IPS-NIHi11 (cell line): ENCODE data around the gene ADCY5.

Source experiments
- DNase-seq: peaks from one replicate; pipeline ENCODE4 v3.0.0; 2012; ENCODE audit warnings: mixed read lengths, low spot score

The ADCY5 gene

DNA sequence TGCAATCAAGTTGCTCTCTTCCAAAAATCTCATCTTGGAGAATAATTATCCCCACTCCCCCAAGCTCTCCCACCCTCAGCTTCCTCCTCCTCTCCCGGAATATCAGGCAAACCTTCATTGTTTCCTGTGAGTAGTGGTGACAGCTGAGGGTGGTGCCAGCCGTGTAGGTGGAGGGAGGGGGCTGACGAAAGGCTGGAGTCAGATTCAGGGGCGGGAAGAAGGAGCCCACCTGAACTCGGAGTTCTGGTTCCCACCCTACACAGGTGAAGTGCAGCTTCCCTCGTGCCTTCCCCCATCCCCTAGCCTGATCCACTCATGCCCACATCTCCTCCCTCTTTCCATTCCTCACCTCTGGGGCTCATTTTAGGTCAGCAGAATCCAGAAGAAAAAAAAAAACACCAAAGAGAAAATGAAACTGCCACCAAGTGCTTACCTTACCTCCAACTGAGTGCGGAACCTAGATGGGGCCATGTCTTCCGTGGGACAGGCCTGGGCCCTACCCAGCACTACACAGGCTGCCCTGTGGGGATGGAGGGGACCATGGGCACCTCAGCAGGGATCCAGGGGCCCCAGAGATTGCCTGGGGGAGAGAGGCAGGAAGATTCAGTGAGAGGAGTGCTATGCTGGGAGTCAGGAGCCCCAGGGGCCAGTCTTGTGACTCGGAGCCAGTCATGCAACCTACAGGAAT is 81.3 kb downstream of the ADCY5 start:
- DNase-seq = no peak

DNA sequence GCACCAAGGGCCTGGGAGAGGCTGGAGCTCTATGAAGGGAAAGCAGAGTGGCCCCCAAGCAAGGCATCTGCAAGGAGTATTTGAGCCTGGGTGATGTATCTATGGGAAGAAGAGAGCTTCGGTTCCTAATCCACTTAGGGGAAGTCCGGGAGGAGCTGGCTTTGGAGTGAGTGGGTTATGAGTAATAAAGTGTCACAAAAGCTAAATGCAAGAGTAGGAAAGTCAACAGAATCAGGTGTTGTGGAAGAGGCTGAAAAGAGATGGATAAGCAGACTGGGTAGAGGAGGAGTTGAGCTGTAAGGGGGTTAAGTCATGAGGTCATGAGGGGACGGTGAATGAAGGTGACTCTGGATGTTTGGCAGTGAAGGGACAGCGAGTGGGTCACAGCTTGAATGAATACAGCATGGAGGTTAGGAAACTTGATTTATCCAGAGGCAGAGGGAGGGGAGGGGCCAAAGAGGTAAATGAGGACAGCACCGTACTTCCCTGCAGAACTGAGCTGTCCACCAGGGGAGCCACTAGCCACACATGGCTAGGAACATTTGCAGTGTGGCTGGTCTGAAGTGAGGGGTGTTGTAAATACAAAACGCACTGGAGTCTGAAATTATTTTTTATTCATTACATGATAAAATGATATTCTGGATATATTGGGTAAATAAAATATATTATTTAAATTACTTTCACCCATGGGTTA is 83.3 kb downstream of the ADCY5 start:
- DNase-seq = peak; percentile 80

DNA sequence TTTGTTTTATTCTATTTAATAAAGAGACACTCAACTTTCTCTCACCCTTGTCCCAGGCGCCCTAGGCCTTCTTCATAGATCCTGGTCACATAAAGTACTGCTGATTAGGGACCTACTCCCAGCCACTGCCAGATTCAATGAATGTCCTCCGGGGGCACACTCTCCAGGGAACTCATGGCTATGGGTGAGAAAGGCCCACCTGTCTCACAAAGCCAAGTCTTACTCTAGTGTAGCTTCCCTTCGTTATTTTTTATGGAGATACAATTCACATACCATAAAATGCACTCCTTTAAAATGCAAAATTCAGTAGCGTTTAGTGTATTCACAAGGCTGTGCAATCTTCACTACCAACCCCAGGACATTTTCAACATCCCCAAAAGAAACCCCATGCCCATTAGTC is 87.8 kb downstream of the ADCY5 start:
- DNase-seq = no peak

DNA sequence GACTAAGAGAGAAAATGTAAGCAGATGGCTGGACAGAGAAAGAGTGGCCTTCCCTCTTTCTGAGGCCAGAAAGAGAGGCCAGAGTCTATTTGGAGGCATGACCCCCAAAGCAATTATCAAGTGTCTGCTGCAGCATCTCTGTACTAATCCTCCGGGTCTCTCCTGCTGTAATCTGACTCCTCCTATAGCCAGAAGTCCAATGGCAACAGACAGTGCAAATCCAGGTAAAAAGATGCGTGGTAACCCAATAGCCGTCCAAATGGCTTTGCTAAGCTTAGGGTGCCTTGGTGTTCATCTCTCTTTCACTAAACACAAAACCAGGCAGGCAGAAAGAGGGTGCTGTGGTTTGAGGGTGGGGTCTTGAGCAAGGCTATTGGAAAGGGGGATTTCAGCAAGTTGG is 91.6 kb downstream of the ADCY5 start:
- no peak for DNase-seq

DNA sequence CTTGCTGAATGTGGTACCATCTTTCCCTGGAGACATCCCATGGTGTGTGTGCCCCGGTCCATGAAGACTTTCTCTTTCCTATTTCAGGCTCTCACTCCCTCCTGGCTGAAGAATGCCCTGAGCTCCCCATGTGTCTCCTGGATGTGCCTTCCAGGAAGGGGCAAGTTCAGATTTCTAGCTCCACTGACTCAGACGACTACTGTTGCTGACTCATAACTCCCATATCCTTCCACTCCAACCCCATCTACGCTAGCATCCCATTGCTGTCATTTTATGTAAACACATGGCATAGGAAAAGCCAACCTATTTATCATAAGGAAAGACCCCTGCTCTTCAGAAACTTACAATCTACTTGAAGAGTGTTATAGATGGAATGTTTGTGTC is 95.0 kb downstream of the ADCY5 start:
- no peak for DNase-seq

DNA sequence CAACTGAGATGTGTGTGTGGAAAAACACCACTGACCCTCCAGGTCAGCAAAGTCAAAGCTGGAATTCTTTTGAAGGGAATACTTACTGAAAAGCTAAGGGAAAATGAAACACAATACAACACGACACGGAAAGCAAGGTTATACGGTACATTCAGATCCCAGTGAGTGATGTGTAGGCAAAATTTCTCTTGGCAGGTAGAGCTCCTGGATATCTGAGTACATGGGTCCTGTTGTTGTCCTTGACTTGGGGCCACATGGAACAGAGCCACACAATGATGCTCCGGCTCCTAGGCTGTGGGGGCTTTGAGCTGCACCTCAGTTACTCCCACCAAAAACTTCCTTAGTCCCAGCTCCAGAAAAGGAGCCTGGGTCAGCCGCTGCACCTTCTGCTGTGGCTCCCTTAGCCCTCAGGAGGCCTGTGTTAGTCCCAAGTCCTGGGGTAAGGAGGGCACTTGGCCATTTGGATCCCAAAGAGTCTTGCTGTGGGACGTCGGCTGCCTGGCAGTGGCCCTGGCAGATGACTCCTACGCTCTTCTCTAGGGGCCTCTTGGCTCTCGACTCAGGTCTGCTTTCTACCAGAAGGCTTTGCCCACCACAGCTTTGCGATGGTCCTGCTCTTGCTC is 95.6 kb downstream of the ADCY5 start:
- no peak for DNase-seq

DNA sequence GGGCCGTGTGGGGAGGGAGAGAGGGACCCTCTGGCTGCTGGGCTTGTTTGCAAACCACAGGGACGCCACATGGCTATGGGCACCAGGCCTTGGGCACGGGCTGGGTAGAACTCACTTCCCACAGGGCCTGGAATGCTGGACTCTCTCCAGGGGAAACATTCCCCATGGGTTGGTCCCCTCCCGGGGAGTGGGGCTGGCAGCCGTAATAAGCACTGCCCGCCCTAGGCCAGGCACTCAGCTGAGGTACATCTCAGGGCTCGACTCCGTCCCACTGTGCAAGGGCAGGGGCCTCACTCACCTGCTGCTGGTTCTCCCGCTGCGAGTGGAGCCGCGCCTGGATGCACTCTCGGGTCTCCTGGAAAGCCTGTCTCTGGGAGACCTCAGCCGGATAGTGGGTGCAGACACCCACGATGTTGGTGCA is 96.7 kb downstream of the ADCY5 start:
- peak; percentile 55 for DNase-seq

DNA sequence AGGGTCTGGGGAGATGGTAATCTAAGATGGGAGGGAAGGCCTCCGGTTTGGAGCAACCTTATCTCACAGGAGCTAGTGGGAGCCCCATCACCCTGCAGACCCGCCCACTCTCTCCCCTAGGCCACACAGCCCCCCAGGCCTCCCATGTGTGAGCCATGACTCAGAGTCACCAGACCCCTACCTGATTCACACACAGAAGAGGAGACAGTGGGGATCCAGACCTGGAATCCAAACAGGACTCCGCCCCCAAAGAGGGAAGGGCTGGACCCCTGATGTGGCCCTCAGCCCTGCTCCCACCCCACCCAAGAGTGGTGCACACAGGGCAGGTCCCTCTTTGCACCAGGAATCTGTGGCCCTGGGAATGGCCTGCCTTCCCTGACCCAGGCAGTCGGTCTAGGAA is 97.4 kb downstream of the ADCY5 start:
- DNase-seq = no peak

DNA sequence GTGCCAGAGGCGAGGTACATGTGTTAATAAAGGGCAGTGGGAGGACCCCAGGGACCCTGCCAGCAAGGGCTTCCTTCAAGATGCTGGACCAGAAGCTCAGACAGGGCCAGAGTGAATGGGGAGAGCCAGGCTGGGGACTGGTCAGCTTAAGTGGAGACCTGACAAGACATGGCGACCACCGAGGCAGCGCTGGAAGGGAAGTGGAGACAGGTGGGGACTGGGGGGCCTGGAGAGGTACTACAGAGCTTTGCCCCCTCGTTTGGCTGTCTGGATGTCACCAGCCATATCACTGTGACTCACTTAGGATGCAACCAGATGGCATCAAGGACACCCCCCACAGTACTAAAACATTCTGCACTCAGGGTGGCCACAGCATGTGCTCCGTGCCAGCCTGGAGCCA is 97.9 kb downstream of the ADCY5 start:
- DNase-seq = no peak

DNA sequence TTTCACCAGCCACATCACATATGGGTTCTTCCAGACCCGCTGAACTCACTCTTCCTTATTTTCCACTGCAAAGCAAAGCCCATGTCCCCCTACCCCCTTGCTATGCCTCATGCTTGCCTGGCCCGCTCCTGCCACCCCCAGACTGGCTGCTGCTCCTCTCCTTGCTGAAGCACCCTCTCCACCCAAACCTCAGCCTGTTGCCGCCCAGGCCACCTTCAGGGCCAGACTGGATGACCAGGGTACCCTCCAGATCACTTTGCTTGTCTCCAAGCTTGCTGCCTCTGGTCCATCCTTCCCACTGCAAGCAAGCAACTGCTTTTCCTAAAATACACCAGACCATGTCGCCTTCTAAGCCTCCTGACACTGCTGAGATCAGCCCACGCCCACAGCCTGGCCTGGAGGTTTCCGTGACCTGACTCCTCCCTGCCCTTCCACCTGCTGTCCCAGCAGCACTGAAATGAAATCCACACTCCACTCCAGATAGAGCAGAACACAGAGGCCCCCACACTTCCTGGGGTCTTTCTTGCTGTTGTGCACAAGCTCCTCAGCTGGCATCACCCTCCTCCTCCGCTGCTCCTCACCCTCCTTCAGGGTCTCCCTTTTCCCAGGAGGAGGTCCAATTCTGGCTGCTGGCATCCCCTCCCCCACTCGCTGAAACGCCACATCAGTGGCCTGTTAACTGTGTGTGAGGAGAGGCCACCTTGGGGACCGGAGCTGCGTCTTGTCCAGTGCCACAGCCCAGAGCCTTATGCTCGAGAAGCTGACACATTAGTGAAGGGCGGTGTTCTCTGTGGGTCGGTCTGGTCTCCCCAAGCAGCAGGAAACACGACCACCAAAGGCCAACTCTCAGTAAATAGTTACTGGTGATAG is 99.1 kb downstream of the ADCY5 start:
- no peak for DNase-seq

DNA sequence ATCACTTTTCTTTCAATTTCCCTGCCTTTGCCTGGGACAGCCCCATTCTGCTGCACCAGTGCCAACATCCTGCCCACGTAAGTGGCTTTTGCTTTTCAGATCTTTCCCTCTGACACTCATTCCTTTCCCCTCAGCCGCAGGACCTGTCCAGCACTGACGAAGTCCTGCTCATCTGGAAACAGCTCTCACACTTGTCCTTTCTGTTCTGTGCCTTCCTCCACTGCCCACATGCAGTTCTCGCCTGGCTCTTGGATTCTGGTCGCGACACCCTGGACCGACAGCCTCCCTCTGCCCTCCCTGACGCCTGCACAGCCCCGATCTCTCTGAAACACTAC is 99.7 kb downstream of the ADCY5 start:
- no peak for DNase-seq

DNA sequence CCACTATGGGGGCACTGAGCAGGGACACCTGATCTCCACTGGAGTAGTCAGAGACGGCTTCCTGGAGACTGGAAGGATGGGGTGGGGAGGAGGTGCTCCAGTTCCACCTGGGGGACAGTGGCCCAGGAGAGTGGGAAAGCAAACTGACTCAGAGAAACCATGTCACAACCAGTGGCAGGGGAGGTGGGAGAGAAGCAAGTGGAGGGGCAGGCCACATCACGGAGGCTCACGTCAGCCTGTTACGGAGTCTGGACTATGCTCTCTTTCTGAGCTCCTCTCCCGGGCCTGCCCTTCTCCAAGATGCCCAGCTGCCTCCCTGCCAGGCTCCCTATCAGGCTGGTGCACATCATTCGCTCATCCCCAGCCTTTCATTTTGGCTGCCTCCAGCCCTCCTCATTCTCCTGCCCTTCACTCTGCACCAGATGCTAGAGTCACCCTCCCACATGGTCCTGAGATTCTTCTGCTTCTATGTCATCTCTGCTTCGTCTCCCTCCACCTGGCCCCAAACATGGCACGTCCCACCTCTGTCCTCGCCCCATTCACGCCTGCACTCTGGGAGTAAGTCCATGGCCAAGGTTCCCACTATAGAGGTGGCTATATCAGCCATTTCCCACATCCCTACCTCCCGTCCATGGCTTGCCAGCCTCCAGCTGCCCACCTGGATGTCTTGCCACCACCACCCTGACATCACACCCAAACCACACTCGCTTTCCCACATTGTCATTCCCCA is 100.3 kb downstream of the ADCY5 start:
- no peak for DNase-seq

DNA sequence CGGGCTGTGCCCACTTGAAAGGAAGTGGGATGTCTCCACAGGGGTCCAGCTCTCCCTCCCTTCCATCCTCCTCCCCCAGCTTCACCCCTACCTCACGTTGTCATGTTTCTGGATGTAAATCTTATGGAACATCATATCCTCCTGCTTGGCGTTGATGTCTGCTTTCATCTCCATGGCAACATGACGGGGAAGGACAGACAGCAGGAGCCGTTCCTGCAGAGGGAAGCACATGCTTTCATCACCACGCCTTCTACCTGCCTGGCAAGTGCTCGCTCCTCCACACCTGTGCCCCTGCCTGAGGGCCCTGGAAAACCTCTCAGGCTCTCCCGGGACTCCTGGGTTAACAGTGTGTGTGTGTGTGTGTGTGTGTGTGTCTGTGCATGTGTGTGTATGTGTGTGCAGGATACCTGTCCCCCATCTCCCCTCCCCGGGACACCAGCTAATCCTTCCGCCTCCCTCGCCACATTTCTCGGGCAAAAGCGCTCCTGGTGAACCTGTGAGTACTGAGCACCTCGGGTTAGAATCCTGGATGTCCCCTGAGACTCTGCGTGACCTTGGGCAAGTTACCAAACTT is 101.1 kb downstream of the ADCY5 start:
- DNase-seq = no peak

DNA sequence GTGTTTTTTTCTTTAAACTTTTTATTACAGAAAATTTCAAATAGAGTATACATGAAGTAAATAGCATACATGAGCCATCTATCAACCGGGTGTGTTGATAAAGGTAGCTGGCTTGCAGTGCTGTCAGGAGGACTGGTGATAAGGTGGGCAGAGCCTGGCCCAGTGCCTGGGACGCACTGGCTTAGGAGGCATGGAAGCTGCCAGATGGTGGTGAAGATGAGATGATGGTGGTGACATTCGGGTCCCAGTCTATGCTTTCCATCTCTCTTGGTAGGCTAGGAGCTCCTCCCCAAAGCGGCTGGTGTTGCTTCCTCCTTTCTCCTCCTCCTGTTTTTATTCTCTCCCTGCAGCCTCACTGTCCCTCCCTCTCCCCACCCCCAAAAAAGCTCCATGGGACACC is 101.7 kb downstream of the ADCY5 start:
- DNase-seq = no peak

DNA sequence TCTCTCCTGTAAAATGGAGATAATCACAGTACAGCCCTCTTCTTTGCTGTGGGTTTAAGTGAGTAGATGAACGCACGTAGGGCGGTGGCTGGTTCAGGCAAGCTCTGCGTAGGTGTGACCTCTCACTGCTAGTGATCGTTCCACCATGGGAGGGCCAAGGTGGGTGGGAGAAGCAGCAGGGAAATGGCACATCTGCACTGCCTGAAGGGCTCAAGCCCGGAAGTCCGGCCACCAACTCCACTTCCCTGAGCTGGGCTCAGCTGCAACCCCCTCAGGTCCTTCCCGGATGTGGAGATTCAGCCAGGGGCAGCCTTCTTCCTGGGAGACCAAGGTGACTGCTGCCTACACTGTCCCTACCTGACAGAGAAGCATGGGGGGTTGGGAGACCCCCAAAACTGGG is 102.9 kb downstream of the ADCY5 start:
- no peak for DNase-seq

DNA sequence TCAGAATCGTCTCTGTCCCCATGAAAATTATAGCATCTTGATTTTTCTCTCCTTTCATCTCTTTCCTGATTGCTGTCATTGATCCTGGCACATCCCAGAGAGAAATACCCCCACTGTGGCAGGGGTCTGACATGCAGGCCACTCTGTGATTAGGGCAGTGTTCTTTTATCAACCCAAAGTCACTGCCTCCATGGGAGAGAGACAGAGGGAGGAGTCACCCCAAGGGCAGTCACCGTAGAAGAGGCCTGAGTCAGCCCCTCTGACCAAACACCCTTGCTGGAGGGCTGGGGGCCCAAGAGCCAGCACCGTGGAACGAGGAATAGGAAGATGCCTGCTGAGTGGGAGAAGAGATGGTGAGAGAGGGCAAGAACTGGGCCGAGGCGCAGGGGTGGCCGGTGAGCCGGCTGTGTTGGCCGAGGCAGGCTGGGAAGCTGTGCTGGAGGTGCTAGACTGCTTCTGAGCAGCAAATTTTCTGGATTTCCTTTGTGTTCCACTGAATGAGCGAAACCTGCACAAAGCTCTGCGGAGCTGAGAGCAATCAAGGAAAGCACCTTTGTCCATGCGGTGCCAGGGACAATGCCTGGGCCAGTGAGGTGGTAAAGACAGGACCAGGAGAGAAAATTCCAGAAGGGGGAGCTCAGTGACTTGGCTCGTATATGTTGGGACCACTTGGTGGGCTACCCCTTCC is 103.8 kb downstream of the ADCY5 start:
- DNase-seq = no peak

DNA sequence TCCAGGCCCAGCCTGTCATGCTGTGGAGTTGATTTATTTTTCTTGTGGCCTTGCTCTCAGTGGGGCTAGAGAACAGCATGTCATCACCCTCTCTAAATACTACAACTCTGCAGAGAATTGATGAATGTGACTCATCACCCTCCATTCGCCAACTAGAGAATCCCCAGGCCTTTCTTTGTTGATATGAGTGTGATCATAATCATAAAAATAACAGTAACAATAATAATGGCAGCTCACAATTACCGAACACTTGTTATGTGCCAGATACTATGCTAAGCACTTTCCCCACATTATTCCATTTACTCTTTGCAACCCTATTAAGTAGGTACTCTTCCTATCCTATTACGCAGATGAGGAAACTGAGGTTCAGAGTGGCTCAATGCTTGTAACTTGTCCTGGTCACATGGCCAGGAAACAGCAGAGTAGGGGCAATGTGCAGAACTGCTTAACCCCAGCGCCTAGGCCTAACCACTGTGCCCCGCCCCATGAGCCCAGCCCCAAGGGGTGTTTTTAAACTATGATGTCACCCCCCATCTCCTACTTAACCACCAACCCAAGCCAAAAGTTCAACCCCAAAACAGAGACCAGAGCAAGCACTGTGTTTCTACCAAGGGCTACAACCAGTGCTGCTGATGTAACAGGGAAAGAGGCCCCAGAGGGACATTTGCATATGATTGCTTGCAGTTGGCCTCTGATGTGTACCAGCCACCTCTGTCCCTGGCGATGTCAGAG is 104.5 kb downstream of the ADCY5 start:
- no peak for DNase-seq

DNA sequence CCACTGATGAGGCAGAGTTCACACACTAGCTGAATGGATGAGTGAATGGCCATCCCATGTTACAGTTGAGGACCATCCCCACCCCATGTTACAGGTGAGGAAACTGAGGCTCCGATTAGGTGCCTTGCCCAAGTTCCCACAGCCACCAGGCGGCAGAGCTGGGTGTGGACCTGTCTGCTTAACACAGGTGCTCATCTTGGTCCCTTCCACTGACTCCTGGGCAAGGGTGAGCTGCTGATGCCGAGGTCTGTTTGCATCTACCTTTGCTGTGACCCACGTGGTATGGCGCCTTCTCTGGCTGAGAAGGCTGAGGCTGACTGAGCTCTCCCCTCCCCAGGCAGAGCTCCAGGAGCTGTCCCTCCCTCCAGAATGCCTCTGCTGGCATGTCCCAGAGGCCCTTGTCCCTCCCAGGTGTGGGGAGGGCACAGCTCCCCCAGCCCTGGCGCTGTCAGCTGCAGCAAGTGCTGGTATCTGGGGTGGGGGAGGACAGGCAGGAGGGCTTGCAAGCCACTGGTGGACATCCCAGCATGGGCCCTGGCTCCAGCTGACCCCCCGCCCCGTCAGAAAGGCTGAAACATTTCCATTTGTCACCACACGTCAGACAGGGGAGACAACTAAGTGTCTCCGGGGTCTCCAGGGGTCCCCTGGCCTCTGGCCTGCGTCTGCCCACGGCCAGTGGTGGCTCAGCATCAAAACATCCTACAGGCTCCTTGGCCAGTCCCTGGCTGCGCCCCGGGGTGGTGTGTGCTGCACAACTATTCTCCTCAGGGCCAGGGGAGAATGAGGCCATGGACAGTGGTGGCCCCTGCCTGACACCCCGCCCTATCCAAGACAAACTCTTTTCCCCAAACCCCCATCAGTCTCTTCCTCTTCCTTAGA is 105.4 kb downstream of the ADCY5 start:
- no peak for DNase-seq

DNA sequence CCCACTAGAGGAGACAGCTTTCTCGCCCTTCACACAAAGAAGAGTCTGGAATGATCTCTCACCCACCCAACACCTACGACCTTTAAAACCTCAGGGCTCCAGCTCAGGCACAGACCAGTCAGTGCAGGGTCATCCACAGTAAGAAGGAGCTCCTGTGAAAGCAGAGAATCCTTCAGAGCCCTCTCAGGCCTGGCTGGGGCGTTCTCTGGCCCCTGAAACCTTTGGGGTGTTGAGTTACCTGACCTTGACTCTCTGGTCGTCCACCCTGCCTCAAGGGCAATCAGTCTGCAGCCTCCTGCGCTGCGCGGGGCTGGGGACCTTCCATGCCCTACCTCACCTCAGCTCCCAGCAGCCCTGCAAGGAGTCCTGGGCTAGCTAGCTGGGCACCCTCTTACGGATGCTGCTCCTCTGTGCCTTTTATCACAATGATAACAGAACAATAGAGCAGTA is 106.2 kb downstream of the ADCY5 start:
- no peak for DNase-seq
